NCI-H187 treated with DMSO at 0.1 percent for 48 hours (cell line): Measurements from ENCODE around the gene PXDN.
"Not testable (repeated sequence)": the region's sequence is repeated elsewhere in the genome, so short reads cannot be mapped to it uniquely, and the experiment has no call there.

Experiments
- DNase-seq: peaks from one replicate; lab custom pipeline; 2025; lab: John Stamatoyannopoulos, UW

Gene PXDN

DNA sequence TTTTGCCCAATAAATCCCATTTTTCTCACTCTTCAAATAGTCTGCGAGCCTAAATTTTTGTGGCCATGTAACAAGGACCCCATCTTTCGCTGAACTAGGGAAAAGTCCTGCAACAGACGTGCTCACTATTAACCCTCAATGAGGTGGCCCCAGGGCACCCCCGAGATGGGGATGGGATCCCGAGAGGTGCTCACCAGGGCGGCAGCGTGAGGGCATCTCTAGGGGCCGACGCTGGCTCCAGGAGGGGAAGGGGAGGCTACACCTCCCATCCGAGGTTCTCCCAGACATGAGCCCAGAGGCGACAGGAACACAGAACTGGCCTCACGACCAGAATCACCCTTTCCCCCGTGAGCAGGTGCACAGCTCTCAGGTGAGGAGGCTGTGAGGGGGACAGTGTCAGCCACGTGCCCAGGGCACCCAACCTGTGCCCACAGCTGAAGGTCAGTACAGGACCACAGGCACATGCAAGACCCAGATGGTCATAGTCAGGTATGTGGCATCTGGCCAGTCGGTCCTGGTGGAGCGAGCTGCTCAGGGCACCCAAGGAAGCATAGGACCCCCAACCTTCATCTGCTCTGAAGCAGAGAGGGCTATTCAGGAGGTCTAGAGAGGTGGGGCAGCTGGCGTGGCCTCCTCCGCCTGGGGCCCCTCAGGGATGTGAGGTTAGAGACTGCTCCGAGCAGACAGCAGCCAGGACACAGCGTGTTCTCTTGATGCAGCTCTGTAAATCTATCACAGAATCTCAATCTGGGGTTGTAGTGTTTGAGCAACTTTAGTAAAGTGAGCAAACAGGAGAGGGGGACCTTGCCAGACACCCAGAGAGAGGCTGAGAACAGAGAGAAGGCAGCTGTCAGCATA is 62.8 kb downstream of the PXDN start:
- no peak for DNase-seq

DNA sequence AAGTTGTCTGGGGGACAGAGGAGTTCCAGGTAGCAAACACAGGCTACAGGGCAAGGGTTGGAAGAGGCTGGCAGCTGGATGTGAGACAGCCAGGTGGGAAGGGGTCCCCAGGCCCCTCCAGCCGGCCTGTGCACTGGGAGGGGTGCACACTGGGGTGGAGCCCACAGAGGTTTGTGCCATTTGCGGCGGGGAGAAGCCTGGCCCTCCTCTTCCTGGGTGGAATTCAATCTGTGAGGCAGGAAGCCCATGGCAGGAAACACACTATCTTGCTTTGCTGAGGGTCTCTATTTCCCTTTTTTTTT is 63.3 kb downstream of the PXDN start:
- DNase-seq: no peak

DNA sequence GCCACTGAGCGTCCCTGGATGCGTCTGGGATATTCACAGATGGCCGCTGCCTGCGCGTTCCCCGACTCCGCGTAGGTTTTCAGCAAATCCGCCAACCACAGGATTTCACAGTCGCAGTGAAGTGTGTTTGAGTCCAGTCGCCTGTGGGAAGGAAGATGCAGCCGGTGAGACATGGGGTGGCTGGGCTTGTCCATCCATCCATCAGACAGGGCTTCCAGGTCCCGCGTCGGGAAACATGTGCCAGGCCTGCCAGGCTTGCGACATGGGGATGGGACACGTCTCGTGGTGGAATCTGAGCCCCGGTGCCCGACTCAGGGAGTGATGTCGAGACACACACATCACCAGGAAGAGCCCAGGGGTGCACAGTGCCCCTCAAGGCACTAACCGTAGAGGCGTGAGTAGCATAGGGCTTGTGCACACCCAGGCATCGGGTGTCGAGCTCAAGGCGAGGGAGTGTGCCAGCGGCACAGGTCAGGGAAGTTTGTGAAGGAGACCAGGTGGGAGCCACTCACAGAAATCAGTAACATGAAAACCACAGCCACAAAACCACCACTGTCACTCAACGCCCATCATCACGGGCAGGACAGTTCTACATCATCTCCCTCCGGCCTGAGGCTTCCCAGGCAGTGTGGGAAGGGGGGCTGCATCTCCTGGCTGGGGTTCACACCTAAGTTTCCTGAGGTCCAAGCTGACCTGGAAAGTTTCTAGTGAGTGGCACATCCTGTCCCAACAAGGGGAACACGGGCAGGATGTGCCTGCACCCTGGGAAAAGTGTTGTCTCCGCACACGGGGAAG is 63.9 kb downstream of the PXDN start:
- DNase-seq: no peak

DNA sequence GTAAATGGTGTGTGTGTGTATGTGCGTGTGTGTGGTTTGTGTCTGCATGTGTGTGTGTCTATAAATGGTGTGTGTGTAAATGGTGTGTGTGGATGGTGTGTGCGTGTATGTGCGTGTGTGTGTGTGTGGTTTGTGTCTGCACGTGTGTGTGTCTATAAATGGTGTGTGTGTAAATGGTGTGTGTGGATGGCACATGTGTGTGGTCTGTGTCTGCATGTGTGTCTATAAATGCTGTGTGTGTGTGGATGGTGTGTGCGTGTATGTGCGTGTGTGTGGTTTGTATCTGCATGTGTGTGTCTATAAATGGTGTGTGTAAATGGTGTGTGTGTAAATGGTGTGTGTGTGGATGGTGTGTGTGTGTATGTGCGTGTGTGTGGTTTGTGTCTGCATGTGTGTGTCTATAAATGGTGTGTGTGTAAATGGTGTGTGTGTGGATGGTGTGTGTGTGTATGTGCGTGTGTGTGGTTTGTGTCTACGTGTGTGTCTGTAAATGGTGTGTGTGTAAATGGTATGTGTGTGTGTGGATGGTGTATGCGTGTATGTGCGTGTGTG is 64.8 kb downstream of the PXDN start:
- not testable (repeated sequence) for DNase-seq

DNA sequence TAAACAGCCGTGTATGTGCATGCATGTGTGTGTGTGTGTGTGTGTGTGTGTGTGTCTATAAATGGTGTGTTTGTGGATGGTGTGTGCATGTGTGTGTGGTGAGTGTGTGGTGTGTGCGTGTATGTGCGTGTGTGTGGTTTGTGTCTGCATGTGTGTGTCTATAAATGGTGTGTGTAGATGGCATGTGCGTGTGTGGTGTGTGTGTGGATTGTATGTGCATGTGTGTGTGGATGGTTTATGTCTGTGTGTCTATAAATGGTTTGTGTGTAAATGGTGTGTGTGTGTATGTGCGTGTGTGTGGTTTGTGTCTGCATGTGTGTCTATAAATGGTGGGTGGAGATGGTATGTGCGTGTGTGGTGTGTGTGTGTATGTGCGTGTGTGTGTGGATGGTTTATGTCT is 65.2 kb downstream of the PXDN start:
- DNase-seq: not testable (repeated sequence)

DNA sequence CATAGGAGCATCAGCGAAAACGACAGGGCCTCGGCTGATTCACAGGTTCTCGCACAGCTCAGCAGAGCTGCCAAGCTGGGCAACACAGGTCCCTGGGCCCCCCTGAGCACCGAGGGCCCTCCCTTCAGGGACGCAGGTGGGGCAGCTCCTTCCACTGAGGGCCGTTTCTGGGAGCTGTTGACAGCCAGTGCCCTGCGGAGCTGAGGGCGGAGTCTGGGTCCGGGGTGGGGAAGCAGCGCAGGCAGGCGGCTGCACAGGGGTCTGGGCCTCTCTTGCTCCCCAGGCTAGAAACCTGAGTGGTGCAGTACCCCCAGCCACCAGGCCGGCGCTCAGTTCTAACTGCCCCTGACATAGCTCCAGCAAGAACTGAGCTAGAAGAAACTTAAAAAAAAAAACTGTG is 65.7 kb downstream of the PXDN start:
- DNase-seq: no peak

DNA sequence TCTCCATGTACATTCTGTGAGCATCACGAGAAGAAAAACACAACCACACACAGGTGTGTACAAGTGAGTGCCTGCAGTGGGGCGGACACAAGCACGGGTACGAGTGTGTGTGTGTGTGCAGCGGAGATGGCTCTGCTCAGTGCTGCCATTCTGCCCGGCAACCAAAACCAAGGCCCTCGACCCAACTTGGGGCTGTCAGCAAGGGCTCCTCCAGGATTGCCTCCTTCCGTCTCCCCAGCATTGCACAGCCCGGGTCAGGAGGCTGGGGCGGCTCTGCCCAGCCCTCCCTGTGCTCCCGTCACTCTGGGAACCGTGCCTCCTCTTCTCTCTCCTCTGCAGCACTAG is 66.5 kb downstream of the PXDN start:
- no peak for DNase-seq

DNA sequence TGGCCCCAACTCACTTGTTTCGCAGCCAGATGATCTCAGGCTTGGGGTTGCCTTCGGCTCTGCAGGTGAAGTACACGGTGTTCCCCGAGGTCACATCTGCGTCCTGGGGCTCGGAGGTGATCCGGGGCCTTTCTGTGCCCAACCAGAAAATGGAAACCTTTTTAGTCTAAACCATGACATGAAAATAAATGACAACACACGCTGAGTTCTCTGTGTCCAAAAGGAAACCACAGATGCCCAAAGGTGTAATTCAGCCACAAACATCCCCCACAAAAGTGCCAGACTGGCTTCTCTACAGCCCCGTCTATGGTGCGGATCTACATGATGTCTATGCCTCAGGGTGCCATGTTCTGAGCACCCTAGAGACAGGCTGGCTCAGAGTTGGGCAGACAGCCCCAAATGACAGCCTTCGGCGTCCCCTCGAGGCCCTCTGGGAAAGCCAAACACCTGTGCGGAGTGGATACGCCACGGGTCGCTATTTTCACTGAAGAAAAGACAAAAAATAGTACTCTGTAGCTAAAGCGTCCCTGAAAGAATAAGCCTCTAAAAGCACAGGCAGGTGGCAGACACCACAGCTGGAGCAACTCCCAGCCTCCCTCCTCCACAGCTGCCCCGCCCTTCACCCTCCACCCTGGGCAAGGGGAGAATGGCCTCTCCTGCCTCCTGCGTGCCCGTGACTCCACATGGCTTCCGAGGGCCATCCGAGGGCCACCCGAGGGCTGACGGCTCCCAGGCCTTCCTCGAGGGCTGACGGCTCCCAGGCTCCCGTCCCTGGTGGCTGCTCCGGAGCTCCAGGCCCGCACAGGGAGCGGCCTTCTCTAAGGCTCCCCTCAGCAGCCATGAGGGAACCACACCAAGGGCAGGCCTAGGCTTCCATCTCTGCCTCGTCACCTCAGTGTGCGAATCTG is 67.1 kb downstream of the PXDN start:
- DNase-seq: no peak

DNA sequence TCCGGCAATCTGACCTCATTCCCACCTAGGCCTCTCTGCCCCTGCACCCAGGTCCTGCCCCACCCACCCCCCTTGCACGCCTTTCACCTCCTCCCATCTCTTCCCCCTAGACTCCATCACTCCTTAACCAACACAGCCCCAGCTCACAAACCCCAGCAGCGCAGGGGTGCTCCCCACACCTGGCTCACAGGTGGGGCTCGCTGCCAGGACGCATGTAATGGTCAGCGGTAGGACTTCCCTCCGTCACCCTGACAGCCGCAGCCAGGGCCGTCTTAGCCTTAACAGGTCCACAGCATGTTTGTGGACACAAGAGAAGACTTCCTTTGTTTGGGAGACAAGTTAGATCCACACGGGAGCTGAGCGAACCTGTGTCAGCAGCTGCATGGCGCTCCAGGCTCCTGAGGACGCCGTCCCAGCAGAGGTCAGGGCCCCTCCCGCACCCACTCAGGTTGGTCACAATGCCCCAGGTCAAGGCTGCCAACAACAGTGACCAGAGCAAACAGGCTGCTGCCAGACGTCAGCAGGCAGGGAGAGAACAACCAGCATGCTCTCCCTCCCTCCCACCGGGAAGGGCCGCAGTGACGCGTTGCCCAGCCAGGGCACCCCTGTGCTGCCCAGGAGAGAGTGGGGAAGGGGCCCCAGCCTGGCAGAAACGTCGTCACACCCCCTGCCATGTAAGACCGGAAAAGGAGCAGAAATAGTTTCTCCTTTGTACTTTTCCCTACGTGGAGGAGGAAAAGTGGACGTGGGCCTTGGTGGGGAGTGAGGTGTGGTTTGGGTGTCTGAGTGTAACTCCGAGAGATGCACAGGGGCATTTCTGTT is 68.0 kb downstream of the PXDN start:
- DNase-seq: no peak

DNA sequence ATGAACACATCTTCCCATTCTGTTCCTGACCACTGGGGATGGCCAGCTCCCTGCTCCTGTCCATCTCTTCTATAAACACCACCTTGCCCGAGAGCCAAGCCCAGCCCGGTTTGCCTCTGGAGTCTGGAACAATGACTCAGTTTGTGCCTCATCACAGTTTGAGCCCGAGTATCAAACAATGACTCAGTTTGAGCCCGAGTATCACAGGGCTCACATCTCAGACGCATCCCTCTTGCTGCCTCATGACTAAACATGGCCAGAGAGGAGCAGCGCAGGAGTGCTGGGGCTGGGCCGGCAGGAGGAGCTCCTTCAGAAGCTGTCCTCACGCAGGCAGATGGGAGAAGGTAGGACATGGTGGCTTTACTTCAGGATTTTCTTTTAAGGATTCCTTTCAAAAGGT is 68.7 kb downstream of the PXDN start:
- DNase-seq: no peak

DNA sequence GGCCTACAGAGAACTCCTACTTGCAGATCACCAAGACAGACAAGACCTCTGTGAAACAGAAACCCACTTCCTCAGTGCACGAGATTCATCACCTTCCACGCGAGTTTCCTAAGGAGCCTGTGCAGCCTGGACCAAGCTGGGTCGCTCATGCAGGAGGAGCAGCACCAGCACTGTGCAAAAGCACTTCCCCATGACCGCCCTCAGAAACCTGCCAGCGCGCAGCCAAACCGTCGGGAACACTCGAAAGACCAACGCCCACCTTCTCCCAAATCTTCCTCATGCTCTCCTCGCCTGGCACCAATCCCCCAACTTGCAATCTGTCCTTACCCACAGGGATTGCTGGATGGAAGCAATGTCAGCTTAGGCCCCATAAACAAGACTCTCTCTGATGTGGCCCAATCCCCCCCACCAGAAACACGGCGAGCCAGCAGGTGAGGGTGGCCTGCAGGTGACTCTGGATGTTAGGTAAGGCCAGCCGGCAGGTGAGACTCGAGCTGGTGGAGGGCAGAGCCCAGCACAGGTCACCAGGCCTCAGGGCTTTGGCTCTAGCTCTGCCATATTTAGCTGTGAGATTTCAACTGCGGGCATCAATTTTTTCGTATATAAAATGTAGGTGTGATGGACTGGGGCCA is 69.4 kb downstream of the PXDN start:
- no peak for DNase-seq

DNA sequence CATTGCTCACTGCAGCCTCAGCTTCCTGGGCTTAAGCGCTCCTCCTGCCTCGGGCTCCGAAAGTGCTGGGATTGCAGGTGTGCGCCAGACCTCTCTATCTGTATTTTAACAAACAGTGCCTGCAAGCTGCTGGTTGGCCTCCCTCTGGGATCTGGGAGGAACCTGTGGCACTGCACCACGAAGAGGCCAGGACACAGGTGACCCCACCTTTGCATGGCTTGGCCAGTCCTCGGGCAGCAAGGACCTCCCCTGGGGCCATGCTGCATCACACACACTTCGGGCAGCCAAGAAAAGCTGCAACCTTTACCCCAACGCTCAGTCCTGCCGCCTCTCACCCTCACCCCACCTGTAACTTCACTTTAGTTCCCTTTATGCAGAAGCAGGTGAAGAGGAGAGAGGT is 70.0 kb downstream of the PXDN start:
- DNase-seq: no peak

DNA sequence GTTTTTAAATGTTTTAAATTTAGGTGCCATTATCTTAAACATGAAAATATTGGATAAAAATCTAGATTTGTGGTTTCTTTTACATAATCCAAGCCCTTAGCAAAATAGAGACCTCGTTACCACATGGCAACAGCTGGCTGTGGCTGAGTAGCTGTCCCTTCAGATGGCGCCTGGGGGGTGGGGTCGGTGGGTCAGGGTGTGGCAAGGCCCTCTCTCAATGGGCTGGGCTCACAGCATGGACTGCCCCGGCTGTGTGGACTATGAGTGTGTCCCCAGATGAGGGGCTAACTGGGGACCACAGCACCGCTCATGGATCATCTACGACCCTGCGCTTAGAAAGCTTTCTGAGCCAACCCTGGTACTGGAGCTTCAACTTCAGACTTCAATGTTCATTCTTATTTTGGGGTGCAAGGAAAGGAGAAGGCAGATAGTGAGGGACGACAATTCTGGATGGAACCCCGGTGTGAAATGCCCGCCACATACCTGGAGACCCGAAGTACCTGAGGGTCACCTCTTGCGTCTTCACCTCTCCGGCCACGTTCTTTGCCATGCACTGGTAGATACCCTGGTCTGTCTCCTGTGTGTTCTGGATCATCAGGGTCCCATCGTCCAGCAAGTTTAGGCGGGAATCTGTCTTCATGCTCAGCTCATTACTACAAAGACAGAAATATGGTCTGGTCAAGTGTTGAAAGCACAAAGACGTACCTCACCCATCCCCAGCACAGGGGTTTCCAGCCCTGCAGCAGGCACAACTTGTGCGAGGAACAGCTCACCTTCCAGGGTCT is 71.0 kb downstream of the PXDN start:
- no peak for DNase-seq

DNA sequence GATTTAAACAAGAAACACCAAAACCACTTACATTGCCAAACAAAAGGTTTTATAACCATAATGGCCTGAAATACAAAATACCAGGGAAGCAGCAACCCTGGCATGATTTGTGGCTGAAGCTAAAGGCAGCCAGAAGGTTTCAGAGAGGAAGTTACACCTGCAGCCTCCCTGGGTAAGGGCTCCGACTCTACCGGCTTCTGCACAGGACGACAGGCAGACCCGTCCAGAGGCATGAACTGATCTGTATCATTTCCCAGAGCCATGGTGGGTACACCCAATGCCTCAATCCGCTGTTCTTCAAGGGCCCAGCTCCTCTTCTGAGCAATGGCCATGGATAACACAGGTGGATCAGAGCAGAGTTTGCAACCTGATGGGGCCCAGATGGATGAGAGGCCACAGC is 71.6 kb downstream of the PXDN start:
- DNase-seq: no peak

DNA sequence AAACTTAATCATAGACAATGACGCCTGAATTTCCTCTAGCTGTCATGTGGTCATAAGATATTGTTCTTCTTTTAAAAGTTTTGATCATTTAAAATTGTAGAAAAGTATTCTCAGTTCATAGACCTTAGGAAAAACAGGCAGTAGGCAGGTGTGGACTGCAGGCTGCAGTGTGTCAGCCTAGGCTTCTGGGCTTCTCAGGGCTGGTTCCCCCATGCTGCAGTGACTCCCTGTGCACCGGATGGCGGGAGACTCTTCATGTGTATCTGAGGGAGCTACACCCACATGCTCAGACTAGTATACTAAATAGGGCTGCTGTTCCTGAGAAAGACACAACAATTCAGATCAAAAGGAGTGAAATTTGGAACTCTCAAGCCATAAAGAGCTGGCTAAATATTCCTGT is 72.4 kb downstream of the PXDN start:
- DNase-seq: no peak

DNA sequence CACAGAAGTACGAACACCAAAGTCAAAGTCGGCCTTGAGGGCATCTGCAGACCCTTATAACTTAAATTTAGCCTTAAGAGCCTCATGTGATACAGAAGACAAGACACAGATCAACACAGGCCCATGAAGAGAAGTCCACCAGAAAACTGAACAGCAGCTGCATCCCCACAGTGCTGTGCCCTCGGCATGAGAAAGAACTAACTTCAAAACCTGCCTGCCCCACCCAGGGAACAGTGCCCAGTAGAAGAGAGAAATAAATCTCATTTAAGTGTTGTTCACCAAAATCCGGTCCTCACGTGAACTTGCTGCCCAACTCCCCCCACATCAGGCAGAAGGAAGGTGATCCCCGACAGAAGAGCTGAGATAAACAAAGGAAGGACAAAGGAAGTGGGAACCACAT is 73.7 kb downstream of the PXDN start:
- no peak for DNase-seq

DNA sequence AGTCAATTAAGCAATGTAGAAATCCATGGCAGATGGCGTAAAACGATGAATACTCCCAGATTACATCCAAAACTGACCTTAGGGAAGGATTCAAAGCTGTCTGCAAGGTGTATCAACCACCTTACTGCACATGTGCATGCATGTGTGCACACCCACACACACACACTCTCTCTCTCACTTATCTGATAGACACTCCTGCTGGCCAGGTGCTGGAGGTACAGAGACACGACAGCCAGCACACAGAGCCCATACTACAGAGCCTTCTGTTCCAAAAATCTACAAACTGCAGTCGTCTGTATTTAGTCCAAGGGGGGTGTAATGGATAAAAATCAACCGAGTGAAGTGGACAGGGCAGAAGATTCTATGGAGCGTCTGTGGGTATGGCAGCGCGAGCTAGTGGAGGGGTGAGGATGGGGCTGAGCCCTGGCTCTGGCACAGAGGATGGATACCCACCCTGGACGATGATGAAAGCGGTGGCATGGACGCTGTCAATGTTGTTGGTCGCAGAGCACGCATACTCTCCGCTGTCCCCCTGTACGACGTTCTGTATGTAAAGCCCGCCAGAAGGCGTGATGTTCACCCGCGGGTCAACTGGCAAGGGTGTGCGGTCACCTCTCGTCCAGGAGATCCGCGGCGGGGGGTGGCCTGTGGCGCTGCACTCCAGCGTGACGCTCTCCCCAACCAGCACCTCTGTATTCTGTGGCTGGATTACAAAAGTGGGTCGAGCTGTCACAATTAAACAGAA is 78.4 kb downstream of the PXDN start:
- no peak for DNase-seq

DNA sequence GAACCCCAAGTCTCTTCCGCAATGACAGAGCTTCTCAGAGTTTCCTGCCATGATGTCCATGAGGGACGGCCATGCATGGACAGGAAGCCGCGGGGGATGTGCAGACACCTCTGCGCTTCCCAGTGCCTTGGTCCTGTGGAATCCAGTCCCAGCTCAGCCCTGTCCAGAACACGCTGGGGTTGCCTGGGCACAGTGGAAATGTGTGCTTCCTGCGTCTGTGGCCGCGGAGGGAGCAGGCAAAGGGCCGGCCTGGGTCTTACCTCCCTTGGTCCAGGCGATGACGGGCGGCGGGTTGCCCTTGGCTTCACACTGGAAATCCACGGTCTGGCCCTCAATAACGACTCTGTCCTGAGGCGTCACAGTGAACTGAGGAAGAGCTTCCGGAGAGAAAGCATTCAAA is 79.6 kb downstream of the PXDN start:
- no peak for DNase-seq

DNA sequence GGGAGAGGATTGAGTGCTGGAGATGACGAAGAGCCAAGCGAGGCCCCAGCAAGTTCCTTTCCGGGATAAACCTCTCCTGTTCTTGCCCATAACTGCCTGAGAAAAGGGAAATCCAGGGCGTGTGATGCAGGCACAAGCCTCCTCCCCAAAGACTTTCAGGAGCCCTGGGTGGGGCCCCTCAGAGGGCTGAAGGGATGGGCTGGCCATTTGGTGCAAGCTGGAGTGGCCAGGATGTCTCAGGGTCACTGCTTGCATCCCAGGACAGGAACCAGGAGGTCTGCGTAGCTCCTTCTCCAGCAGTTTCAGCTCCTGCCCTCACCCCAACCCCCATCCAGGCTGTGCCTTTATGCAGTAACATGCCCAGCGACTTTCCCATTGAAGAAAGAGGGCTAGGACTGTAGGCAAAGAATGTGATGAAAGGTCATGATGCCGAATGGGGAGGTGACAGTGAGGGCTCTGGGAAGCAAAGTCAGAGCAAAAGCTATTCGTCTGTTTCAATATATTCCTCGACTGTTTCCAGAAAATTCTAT is 80.2 kb downstream of the PXDN start:
- no peak for DNase-seq
